ENCODE data around the gene PSMC5. TPM values are rescaled to one million over a fixed set of nuclear protein-coding genes. Genes with fewer than 3 reads are reported as not detected.

PSMC5 gene
- 478 TPM for polyA plus RNA-seq (2012; ENCODE audit: insufficient read depth, insufficient read length, low read depth)

DNA sequence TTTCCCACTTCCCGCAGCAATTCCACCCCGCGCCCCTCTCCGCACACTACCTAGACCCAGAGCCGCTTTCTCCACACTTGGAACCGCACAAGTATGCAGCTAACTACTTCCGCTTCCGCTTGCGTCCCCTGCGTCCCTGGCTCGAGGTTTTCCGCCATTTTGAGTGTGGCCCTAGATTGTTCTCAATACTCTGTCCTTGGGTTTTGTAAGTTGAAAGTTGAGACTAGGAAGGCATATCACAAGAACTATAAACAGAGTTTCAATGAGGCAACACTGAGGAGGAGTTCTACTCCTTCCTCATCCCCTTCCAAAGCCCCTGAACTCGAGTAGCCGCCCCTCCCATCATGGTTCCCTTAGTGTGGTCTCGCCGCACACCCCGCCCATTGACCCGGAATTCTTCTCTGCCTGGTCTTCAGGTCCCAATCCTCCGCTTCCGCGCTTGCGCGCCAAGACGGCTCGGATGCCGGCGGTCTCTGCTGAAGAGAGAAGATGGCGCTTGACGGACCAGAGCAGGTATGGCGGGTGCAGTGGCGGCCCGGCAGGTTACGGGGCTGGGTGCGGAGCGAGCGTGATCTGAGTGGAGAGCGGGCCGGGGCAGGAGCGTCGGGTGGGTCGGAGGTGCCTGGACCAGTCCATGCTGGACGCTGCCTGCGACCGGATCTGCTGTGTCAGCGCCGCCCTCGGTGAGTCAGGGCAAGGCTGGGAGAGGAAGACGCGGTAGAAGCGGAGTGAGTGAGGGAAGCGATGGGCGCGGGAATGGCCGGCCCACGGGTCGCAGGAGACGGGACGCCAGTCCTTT, at the start of gene PSMC5, which contains the start of gene FTSJ3:
TSS of gene PSMC5 (plus strand) at position 430 of the 799 bp plus-strand sequence. CDS start at position 490, 60 bp downstream.
TSS of gene FTSJ3 (minus strand) at position 662 of the 799 bp plus-strand sequence. CDS start 761 bp downstream, outside the sequence.
- no peaks in the 10 kb centered on the region for H3K27me3 ChIP-seq
- DNase-seq = peak; percentile 97
- H3K36me3 ChIP-seq = peaks cover 80% of the 10 kb centered on the region
- H3K4me3 ChIP-seq (ENCODE audit: low read depth, low read length) = peak within 1 kb of the TSS; percentile 94
- H3K4me1 ChIP-seq = no peaks in the 10 kb centered on the region; the same call in none of the 2 replicates
- TF ChIP-seq, protein P1, sequence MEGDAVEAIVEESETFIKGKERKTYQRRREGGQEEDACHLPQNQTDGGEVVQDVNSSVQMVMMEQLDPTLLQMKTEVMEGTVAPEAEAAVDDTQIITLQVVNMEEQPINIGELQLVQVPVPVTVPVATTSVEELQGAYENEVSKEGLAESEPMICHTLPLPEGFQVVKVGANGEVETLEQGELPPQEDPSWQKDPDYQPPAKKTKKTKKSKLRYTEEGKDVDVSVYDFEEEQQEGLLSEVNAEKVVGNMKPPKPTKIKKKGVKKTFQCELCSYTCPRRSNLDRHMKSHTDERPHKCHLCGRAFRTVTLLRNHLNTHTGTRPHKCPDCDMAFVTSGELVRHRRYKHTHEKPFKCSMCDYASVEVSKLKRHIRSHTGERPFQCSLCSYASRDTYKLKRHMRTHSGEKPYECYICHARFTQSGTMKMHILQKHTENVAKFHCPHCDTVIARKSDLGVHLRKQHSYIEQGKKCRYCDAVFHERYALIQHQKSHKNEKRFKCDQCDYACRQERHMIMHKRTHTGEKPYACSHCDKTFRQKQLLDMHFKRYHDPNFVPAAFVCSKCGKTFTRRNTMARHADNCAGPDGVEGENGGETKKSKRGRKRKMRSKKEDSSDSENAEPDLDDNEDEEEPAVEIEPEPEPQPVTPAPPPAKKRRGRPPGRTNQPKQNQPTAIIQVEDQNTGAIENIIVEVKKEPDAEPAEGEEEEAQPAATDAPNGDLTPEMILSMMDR (IDR thresholded peaks at IDR 0.05; ENCODE audit: low read depth, low read length) = peak; percentile 58
- H3K9me3 ChIP-seq = no peaks in the 10 kb centered on the region

DNA sequence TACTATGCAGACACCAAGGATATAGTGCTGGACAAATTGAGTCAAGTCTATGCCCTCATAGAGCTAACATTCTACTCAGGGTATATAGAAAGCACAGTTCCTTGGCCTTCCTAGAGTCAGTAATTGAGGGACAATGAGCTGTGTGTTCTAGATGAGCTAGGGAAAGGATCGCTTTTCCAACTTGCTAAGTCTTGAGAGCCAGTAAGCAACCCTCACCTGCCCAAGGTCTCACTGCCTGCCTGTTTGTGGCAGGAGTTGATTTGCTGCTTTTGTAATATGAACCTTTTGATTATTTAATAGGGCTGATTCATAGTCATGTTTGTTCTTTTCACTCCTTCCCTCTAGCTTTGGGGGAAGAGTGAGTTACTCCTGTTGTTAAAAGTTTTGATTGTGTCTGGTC, 46.7 kb upstream of the PSMC5 start:
- Histone ChIP-seq H3K36me3 (peaks cover 72% of the 10 kb centered on the region), H3K9me3 (no peaks in the 10 kb centered on the region), H3K4me3 (ENCODE audit: low read depth, low read length) (no peak overlapping the region), H3K27me3 (no peaks in the 10 kb centered on the region), H3K4me1 (peaks cover 4% of the 10 kb centered on the region)
- TF ChIP-seq, protein P1 (IDR thresholded peaks at IDR 0.05; ENCODE audit: low read depth, low read length) = no peak
- no peak for DNase-seq

DNA sequence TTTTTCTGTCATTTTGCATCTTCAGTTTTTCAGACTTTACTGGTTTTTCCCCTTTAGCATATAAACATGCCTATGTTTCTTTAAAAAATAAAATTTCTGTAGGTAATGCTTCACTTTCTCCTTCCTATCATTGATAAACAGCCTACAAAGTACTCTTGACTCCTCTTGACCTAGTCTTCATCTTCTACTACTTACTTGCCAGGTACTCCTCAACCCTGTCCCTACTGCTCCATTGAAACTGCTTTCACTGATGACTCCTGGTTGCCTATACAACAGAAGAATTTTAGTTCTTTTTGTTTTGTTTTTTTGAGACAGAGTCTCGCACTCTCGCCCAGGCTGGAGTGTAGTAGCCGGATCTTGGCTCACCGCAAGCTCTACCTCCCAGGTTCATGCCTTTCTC, 46.3 kb upstream of the PSMC5 start:
- peaks cover 72% of the 10 kb centered on the region for H3K36me3 ChIP-seq

DNA sequence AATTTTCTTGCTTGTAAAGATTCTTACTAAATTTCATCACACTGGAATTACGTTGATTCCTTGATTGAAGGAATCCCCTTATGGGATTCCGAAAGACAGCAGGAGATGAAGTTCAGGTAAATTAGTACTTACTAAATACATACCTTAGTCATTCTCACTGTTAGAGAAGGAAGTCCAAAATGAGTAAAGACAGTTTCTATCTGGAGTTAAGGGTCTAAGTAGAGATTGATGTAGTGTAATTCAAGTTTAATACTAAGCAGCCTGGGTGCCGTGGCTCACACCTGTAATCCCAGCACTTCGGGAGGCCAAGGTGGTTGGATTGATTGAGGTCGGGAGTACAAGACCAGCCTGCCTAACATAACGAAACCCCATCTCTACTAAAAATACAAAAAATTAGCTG, 43.7 kb upstream of the PSMC5 start:
- no peaks in the 10 kb centered on the region for H3K4me1 ChIP-seq
- no peak overlapping the region for H3K4me3 ChIP-seq (ENCODE audit: low read depth, low read length)
- peaks cover 78% of the 10 kb centered on the region for H3K36me3 ChIP-seq
- H3K9me3 ChIP-seq = no peaks in the 10 kb centered on the region
- no peak for DNase-seq
- H3K27me3 ChIP-seq = no peaks in the 10 kb centered on the region
- TF ChIP-seq, protein P1 (IDR thresholded peaks at IDR 0.05; ENCODE audit: low read depth, low read length) = no peak

More for the DNA sequence above, 46.3 kb upstream of the PSMC5 start:
- Histone ChIP-seq H3K27me3 (no peaks in the 10 kb centered on the region), H3K9me3 (no peaks in the 10 kb centered on the region), H3K4me3 (ENCODE audit: low read depth, low read length) (no peak overlapping the region), H3K4me1 (peaks cover 3% of the 10 kb centered on the region)
- TF ChIP-seq, protein P1 (IDR thresholded peaks at IDR 0.05; ENCODE audit: low read depth, low read length) = no peak
- no peak for DNase-seq

DNA sequence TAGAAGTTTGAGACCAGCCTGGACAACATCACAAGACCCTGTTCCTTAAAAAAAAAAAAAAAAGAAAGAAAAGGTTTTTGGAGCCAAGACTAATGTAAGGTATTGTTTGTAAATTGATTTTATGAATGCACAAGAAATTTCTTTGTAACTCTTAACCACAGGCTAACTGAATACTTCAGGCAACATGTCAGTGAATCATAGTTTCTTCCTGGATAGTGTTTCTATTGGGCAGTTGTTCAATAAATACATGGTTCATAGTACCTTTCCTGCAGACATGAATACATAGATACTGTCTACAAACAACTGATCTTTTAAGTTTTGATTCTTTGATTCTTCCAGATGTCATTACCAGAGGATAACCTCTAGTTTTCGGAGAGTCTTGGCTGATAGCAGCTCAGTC, 41.7 kb upstream of the PSMC5 start:
- no peaks in the 10 kb centered on the region for H3K4me1 ChIP-seq
- no peak for DNase-seq
- TF ChIP-seq, protein P1 (IDR thresholded peaks at IDR 0.05; ENCODE audit: low read depth, low read length) = no peak

DNA sequence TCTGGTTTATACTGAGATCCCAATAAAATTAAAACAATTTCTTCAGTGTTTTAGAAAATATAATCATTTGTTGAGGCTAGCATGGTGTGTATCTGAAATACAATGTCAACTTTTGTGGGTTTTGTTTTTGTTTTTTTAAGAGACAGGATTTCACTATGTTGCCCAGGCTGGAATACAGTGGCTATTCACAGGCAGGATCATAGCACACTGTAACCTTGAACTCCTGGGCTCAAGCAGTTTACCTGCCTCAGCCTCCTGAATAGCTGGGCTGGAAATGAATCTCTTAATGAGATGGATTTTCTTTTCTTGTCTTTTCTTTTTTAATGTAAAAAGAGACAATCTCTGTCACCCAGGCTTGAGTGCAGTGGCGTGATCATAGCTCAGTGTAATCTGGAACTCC, 41.1 kb upstream of the PSMC5 start:
- Histone ChIP-seq H3K9me3 (no peaks in the 10 kb centered on the region), H3K4me3 (ENCODE audit: low read depth, low read length) (no peak overlapping the region), H3K4me1 (no peaks in the 10 kb centered on the region), H3K36me3 (peaks cover 83% of the 10 kb centered on the region), H3K27me3 (no peaks in the 10 kb centered on the region)
- DNase-seq = no peak
- TF ChIP-seq, protein P1 (IDR thresholded peaks at IDR 0.05; ENCODE audit: low read depth, low read length) = no peak

More for the DNA sequence above, 41.7 kb upstream of the PSMC5 start:
- Histone ChIP-seq H3K9me3 (no peaks in the 10 kb centered on the region), H3K27me3 (no peaks in the 10 kb centered on the region), H3K4me3 (ENCODE audit: low read depth, low read length) (no peak overlapping the region), H3K36me3 (peaks cover 83% of the 10 kb centered on the region)

All from BE2C (cell line).